ENCODE measurements around the gene DMD. TPM values are rescaled to one million over a fixed set of nuclear protein-coding genes. Genes with fewer than 3 reads are reported as not detected.

Gene DMD
- total and polyA plus RNA-seq, 4 donors = 3.9 to 73.8 (median 11.2) TPM

DNA sequence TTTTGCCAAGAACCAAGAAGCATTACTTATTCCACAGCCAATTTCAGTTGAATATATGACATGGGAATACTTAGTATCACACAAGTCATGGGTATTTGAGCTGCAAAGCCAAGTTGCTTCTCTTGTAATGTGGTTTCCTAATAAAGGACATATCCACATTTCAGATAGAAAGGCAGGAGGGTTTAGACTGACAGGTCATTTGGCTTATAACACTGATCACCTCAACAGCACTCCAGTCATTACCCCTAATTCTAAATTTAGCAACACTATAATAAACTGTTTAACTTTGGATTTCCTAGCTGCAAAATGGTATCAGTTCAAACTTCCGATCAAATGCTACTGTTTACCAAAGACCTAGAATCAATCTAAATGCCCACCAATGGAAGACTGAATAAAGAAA is 2025.5 kb downstream of the DMD start:
- WGBS, 2 donors = 75 to 85% methylated on average over 1 of the region's 1 CpG

DNA sequence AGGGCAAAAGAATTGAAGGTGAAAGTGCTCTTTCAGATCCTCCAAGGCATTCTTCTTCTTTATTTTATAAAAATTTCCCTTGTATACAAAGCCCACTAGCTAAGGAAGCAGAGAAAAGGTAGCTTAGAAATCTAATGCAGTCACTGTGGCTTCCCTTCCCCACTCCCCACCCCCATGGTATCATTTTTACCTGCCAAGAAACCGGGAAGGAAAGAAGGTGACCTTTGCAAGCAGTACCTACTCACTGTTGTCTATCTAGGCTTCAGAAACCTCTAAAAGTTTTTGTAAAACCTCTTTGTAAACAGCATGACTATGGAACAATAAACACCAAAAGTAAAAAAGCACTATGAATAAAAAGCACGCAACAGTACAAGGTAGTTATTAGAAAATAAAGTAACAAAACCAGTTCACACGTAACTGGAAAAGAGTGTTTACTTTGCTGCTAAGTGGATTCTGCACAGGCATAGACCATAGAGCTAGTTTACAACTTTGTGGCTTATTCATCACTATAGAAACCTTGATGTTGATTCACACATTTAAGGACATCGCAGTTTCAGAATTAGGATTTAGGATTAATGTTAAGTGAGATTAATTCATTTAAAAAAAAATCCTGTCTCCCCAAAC is 2029.9 kb downstream of the DMD start:
- H3K4me1 ChIP-seq (ENCODE audit: control insufficient read depth in 5 of 5, insufficient read depth in 5 of 5, low read length in 5 of 5) = no peaks in the 10 kb centered on the region
- peaks cover 0 to 4% (median 0%) of the 10 kb centered on the region in 4 donors for H3K36me3 ChIP-seq (ENCODE audit: control insufficient read depth in 4 of 4, insufficient read depth in 4 of 4, low read length in 4 of 4)
- DNase-seq (peak in 2 of 3 donors; percentile 34 to 53), ATAC-seq (ENCODE audit: insufficient read depth, low FRiP score) (no peak)
- H3K27ac ChIP-seq (ENCODE audit: low read depth in 1 of 2, low read length in 1 of 2) = no peak overlapping the region
- no peak overlapping the region for H3K4me3 ChIP-seq
- peaks cover 0 to 6% (median 6%) of the 10 kb centered on the region in 3 donors for H3K27me3 ChIP-seq (ENCODE audit: control insufficient read depth in 3 of 3, insufficient read depth in 3 of 3, low read length in 2 of 3)
- no peaks in the 10 kb centered on the region for H3K9me3 ChIP-seq (ENCODE audit: control insufficient read depth in 4 of 4, insufficient read depth in 3 of 4, low read length in 3 of 4)
- 50 to 67% methylated on average over 4 of the region's 4 CpGs for WGBS, 2 donors
- no peak overlapping the region for H3K9ac ChIP-seq (ENCODE audit: insufficient read depth in 1 of 2, low read length in 2 of 2)
- TF ChIP-seq, protein P1, sequence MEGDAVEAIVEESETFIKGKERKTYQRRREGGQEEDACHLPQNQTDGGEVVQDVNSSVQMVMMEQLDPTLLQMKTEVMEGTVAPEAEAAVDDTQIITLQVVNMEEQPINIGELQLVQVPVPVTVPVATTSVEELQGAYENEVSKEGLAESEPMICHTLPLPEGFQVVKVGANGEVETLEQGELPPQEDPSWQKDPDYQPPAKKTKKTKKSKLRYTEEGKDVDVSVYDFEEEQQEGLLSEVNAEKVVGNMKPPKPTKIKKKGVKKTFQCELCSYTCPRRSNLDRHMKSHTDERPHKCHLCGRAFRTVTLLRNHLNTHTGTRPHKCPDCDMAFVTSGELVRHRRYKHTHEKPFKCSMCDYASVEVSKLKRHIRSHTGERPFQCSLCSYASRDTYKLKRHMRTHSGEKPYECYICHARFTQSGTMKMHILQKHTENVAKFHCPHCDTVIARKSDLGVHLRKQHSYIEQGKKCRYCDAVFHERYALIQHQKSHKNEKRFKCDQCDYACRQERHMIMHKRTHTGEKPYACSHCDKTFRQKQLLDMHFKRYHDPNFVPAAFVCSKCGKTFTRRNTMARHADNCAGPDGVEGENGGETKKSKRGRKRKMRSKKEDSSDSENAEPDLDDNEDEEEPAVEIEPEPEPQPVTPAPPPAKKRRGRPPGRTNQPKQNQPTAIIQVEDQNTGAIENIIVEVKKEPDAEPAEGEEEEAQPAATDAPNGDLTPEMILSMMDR (IDR thresholded peaks at IDR 0.05; ENCODE audit: control extremely low read depth, extremely low read depth) = no peak

More for the DNA sequence above, 2025.5 kb downstream of the DMD start:
- Histone ChIP-seq H3K9ac (ENCODE audit: insufficient read depth in 1 of 2, low read length in 2 of 2) (no peak overlapping the region), H3K36me3 (ENCODE audit: control insufficient read depth in 4 of 4, insufficient read depth in 4 of 4, low read length in 4 of 4) (no peaks in the 10 kb centered on the region), H3K27me3 (ENCODE audit: control insufficient read depth in 3 of 3, insufficient read depth in 3 of 3, low read length in 2 of 3) (peaks cover 0 to 8% (median 3%) of the 10 kb centered on the region in 3 donors), H3K4me3 (no peak overlapping the region), H3K27ac (ENCODE audit: low read depth in 1 of 2, low read length in 1 of 2) (no peak overlapping the region), H3K4me1 (ENCODE audit: control insufficient read depth in 5 of 5, insufficient read depth in 5 of 5, low read length in 5 of 5) (peaks cover 0 to 3% (median 0%) of the 10 kb centered on the region in 5 donors), H3K9me3 (ENCODE audit: control insufficient read depth in 4 of 4, insufficient read depth in 3 of 4, low read length in 3 of 4) (no peaks in the 10 kb centered on the region)
- DNase-seq = no peak
- ATAC-seq (ENCODE audit: insufficient read depth, low FRiP score) = no peak
- TF ChIP-seq, protein P1 (IDR thresholded peaks at IDR 0.05; ENCODE audit: control extremely low read depth, extremely low read depth) = no peak

DNA sequence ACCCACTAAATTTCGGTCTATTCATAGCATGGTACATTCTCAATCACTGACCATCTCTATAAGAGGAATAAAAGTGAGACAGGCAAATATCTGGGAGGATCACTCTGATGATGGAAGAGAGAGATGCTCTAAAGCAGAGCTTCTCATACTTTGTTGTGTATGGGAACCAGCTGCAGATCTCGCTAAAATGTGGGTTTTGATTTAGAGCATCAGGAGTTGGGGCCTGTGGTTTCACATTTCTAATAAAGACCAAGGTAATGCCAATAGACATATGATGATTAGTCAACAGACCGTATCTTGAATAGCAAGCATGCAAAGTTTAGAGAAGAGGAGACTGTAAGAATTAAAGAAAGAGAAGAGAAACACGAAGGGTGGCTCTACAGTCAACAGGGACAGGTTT is 2032.1 kb downstream of the DMD start:
- Histone ChIP-seq H3K9ac (ENCODE audit: insufficient read depth in 1 of 2, low read length in 2 of 2) (no peak overlapping the region), H3K36me3 (ENCODE audit: control insufficient read depth in 4 of 4, insufficient read depth in 4 of 4, low read length in 4 of 4) (peaks cover 0 to 4% (median 0%) of the 10 kb centered on the region in 4 donors), H3K9me3 (ENCODE audit: control insufficient read depth in 4 of 4, insufficient read depth in 3 of 4, low read length in 3 of 4) (no peaks in the 10 kb centered on the region), H3K4me3 (no peak overlapping the region), H3K27me3 (ENCODE audit: control insufficient read depth in 3 of 3, insufficient read depth in 3 of 3, low read length in 2 of 3) (peaks cover 0 to 9% (median 7%) of the 10 kb centered on the region in 3 donors), H3K27ac (ENCODE audit: low read depth in 1 of 2, low read length in 1 of 2) (no peak overlapping the region), H3K4me1 (ENCODE audit: control insufficient read depth in 5 of 5, insufficient read depth in 5 of 5, low read length in 5 of 5) (no peaks in the 10 kb centered on the region)
- DNase-seq (no peak), ATAC-seq (ENCODE audit: insufficient read depth, low FRiP score) (no peak)
- TF ChIP-seq, protein P1 (IDR thresholded peaks at IDR 0.05; ENCODE audit: control extremely low read depth, extremely low read depth) = no peak
- WGBS, 2 donors = 79 to 95% methylated on average over 4 of the region's 4 CpGs

DNA sequence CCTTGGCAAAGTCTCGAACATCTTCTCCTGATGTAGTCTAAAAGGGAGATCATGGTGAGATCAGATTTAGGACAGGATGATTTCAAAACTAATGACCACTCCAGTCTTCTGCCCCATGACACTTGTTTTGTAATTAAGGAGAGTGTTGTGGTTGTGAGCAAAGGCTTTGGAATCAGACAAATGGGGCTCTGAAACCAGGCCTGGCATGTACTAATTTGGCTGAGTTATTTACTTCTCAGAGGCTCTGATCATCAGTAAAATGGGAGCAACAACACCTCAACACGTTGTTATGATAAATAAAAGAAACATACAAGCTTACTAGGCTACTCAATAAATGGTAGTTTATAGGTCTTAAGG is 2032.6 kb downstream of the DMD start:
- Histone ChIP-seq H3K27me3 (ENCODE audit: control insufficient read depth in 3 of 3, insufficient read depth in 3 of 3, low read length in 2 of 3) (peaks cover 0 to 9% (median 7%) of the 10 kb centered on the region in 3 donors), H3K4me1 (ENCODE audit: control insufficient read depth in 5 of 5, insufficient read depth in 5 of 5, low read length in 5 of 5) (no peaks in the 10 kb centered on the region), H3K4me3 (no peak overlapping the region), H3K36me3 (ENCODE audit: control insufficient read depth in 4 of 4, insufficient read depth in 4 of 4, low read length in 4 of 4) (peaks cover 0 to 4% (median 0%) of the 10 kb centered on the region in 4 donors), H3K27ac (ENCODE audit: low read depth in 1 of 2, low read length in 1 of 2) (no peak overlapping the region), H3K9me3 (ENCODE audit: control insufficient read depth in 4 of 4, insufficient read depth in 3 of 4, low read length in 3 of 4) (no peaks in the 10 kb centered on the region), H3K9ac (ENCODE audit: insufficient read depth in 1 of 2, low read length in 2 of 2) (no peak overlapping the region)
- WGBS, 2 donors = 79 to 88% methylated on average over 2 of the region's 2 CpGs
- DNase-seq (no peak), ATAC-seq (ENCODE audit: insufficient read depth, low FRiP score) (no peak)
- TF ChIP-seq, protein P1 (IDR thresholded peaks at IDR 0.05; ENCODE audit: control extremely low read depth, extremely low read depth) = no peak

Data from lung (tissue), 12 donors.